Tibial artery (tissue), 4 donors: Measurements from ENCODE around the gene PRDM16.
A peak's percentile ranks its signal among the peaks of the same experiment; 100 is the strongest.
"Not testable (repeated sequence)": the region's sequence is repeated elsewhere in the genome, so short reads cannot be mapped to it uniquely, and the experiment has no call there.

ENCODE experiments used
- DNase-seq, 2 donors: peaks; one replicate each; pipeline ENCODE4 v3.0.0-alpha.2; 2019
- H3K27ac ChIP-seq, 2 donors: fragments of 200-600 bp; sonication (generic) in 1 of 2; 1 replicate in 1 of 2; 2 replicates in 1 of 2; pipeline ENCODE4 v1.5.1; 2018 to 2019; ENCODE audit warnings: mild to moderate bottlenecking in 1 of 2
- H3K27me3 ChIP-seq, 2 donors: fragments of 200-600 bp; sonication (generic) in 1 of 2; one replicate each; pipeline versions ENCODE4 v1.5.1 to v1.6.0; 2016 to 2019
- H3K36me3 ChIP-seq, 3 donors: fragments of 200-600 bp; sonication (generic) in 2 of 3; one replicate each; pipeline ENCODE4 v1.5.1; 2016 to 2019; ENCODE audit warnings: mild to moderate bottlenecking in 2 of 3
- H3K4me1 ChIP-seq, 4 donors: fragments of 200-600 bp; sonication (generic) in 2 of 4; 1 replicate in 3 of 4; 2 replicates in 1 of 4; pipeline ENCODE4 v1.5.1; 2016 to 2019
- H3K4me3 ChIP-seq, 2 donors: fragments of 200-600 bp; sonication (generic) in 1 of 2; 1 replicate in 1 of 2; 2 replicates in 1 of 2; pipeline ENCODE4 v1.5.1; 2018 to 2019; ENCODE audit warnings: mild to moderate bottlenecking in 2 of 2
- H3K9me3 ChIP-seq, 3 donors: fragments of 200-600 bp; sonication (generic) in 1 of 3; one replicate each; pipeline ENCODE4 v1.5.1; 2016 to 2019
- CTCF ChIP-seq, 2 experiments: fragments of 200-600 bp in 1 of 2; fragments of 450-650 bp in 1 of 2; IDR thresholded peaks; one replicate each; pipeline ENCODE4 v1.5.1; 2017 to 2019; ENCODE audit warnings: antibody characterized with exemption in 2 of 2, mild to moderate bottlenecking in 1 of 2, moderate library complexity in 1 of 2
- intact Hi-C: fragments of 100-400 bp; cut with DNase I; formaldehyde crosslinking; loops from one replicate; pipeline ENCODE4 v1.15.0; 2023; ENCODE audit warnings: low total_unique reads

PRDM16 gene

GRCh38 chr1:3161176-3161840 lies 92.3 kb downstream of the PRDM16 start:
- Histone ChIP-seq H3K4me1 (peaks cover 0 to 76% (median 37%) of the 10 kb centered on the region in 4 donors), H3K27ac (peak overlapping the region; percentile 52), H3K9me3 (no peaks in the 10 kb centered on the region), H3K27me3 (no peaks in the 10 kb centered on the region), H3K36me3 (no peaks in the 10 kb centered on the region), H3K4me3 (no peak overlapping the region)
- no peak for DNase-seq
- no peak for TF ChIP-seq CTCF (IDR thresholded peaks at IDR 0.05)
- intact Hi-C loops = no loop called here

GRCh38 chr1:3162322-3162882 lies 93.4 kb downstream of the PRDM16 start:
- Histone ChIP-seq H3K36me3 (no peaks in the 10 kb centered on the region), H3K9me3 (no peaks in the 10 kb centered on the region), H3K27ac (peak overlapping the region; percentile 52), H3K27me3 (no peaks in the 10 kb centered on the region), H3K4me1 (peaks cover 0 to 66% (median 32%) of the 10 kb centered on the region in 4 donors), H3K4me3 (no peak overlapping the region)
- TF ChIP-seq CTCF (IDR thresholded peaks at IDR 0.05) = no peak
- no peak for DNase-seq
- intact Hi-C loops = no loop called here

DNA sequence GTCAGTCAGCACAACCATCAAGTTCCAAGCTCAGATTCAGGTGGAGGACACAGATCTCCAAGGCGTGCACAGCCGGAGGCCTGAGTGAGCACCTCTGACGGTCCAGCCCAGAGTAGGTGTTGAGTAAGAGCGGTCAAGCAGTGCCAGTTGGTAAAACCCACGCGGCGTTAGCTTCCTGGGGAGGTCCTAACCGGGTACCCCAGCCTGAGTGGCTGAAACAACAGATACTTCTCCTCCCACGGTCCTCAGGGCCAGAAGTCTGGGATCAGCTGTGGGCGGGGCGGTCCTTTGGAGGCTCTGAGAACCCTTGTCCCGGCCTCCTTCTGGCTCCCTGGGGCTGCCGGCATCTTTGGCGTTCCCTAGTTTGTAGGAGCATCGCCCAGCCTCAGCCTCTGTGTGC lies 94.4 kb downstream of the PRDM16 start:
- peak overlapping the region; percentile 33 to 52 for H3K27ac ChIP-seq
- no peaks in the 10 kb centered on the region for H3K27me3 ChIP-seq
- H3K4me1 ChIP-seq = peaks cover 0 to 64% (median 32%) of the 10 kb centered on the region in 4 donors
- H3K36me3 ChIP-seq = no peaks in the 10 kb centered on the region
- H3K9me3 ChIP-seq = no peaks in the 10 kb centered on the region
- intact Hi-C loops = no loop called here
- DNase-seq = no peak
- no peak overlapping the region for H3K4me3 ChIP-seq
- no peak for TF ChIP-seq CTCF (IDR thresholded peaks at IDR 0.05)

GRCh38 chr1:3164671-3165070 lies 95.7 kb downstream of the PRDM16 start:
- Histone ChIP-seq H3K4me1 (peaks cover 0 to 67% (median 43%) of the 10 kb centered on the region in 4 donors), H3K9me3 (no peaks in the 10 kb centered on the region), H3K27me3 (no peaks in the 10 kb centered on the region), H3K36me3 (no peaks in the 10 kb centered on the region), H3K27ac (peak overlapping the region; percentile 0 to 26), H3K4me3 (no peak overlapping the region)
- DNase-seq = no peak
- no peak for TF ChIP-seq CTCF (IDR thresholded peaks at IDR 0.05)
- intact Hi-C loops = no loop called here

DNA sequence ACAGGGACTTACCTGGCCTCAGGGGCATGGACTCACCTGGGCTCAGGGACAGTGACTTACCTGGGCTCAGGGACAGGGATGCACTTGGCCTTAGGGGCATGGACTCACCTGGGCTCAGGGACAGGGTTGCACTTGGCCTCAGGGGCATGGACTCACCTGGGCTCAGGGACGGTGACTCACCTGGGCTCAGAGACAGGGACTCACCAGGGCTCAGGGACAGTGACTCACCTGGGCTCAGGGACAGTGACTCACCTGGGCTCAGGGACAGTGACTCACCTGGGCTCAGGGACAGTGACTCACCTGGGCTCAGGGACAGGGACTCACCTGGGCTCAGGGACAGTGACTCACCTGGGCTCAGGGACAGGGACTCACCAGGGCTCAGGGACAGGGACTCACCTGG lies 96.2 kb downstream of the PRDM16 start:
- H3K27me3 ChIP-seq, H3K4me3 ChIP-seq, DNase-seq, intact Hi-C loops, H3K9me3 ChIP-seq, H3K36me3 ChIP-seq: not testable (repeated sequence)
- Histone ChIP-seq H3K4me1 (peaks cover 0 to 67% (median 44%) of the 10 kb centered on the region in 4 donors), H3K27ac (peak overlapping the region; percentile 0 to 26)

DNA sequence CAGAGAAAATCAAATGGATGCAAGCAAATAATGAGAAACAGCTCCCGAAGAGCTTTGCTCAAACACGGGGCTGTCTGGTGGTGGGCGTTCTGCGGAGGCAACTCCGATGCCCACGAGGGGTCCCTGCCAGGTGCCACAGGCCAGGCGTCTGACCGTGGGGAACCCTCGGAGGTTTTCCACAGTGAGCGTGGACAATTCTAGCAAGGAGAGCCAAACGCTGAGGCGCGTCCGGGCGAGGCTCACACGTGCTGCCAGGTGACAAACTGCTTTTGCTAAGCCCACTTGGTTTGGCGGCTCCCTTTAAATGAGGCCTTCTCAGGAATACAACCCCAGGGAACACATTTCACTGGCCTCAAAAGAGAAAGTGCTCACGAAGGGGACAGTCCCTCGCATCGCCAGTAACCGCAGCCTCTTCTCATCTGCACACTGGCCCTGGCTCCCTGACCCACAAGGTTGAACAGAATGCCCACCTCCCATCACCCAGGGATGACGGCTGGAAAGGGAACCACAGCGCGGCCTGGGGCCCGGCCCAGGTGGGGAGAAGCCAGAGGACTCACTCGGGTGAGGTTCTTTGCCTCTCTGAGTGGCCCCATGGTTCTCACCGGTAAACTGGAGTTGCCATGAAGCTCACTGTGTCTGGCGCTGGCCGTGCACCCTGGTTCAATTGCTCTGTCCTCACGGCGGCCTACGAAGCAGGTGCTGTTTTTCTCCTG lies 97.4 kb downstream of the PRDM16 start:
- Histone ChIP-seq H3K9me3 (no peaks in the 10 kb centered on the region), H3K36me3 (no peaks in the 10 kb centered on the region), H3K27ac (peak overlapping the region in 1 of 2 donors; percentile 42), H3K27me3 (no peaks in the 10 kb centered on the region), H3K4me3 (no peak overlapping the region), H3K4me1 (peaks cover 0 to 67% (median 44%) of the 10 kb centered on the region in 4 donors)
- DNase-seq = no peak
- intact Hi-C loops = no loop called here
- no peak for TF ChIP-seq CTCF (IDR thresholded peaks at IDR 0.05)
